GM06990 (cell line): ENCODE data around the gene PTGR2.
"Not testable (repeated sequence)": the region's sequence is repeated elsewhere in the genome, so short reads cannot be mapped to it uniquely, and the experiment has no call there.

Source experiments
- DNase-seq: peaks from one replicate; pipeline ENCODE4 v3.0.0-alpha.2; 2011; ENCODE audit not compliant: insufficient read length; ENCODE audit errors: extremely low read depth
- H3K27me3 ChIP-seq: replicated peaks from 2 replicates; pipeline ENCODE4 v1.6.0; 2011; ENCODE audit warnings: low read length; ENCODE audit not compliant: control insufficient read depth, insufficient read depth
- H3K36me3 ChIP-seq: 2 replicates; pipeline ENCODE4 v1.5.1; 2011; ENCODE audit warnings: low read length; ENCODE audit not compliant: control insufficient read depth, insufficient read depth
- H3K4me3 ChIP-seq: replicated peaks from 2 replicates; pipeline ENCODE4 v1.5.1; 2011; ENCODE audit warnings: low read depth, mild to moderate bottlenecking, control low read depth, low read length
- TF ChIP-seq, protein P1 (sequence below): IDR thresholded peaks from 2 replicates; pipeline ENCODE4 v1.5.1; 2011; ENCODE audit warnings: low read length, control low read depth, mild to moderate bottlenecking, inconsistent platforms; ENCODE audit not compliant: insufficient read depth, poor library complexity, severe bottlenecking

PTGR2 gene

DNA sequence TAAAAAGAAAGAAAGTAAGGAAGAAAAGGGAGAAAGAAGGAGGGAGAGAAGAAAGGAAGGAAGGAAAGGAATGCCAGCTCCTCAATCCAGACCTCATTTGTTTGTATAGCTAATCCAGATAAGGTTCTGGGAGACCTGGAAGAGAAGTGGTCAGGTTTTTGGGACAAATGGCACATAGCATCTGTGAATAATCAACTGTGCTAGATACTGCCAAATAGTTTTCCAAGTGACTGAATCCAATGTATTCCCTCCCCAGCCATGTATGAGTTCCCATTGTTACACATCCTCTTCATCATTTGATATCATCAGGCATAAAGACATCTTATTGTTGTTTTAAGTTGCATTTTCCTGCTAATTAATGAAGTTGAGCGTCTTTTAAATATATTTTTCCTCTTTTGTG, 18.6 kb upstream of the PTGR2 start:
- Histone ChIP-seq H3K4me3 (no peak overlapping the region), H3K36me3 (no peaks in the 10 kb centered on the region), H3K27me3 (no peaks in the 10 kb centered on the region)
- DNase-seq, result no peak
- TF ChIP-seq, protein P1, sequence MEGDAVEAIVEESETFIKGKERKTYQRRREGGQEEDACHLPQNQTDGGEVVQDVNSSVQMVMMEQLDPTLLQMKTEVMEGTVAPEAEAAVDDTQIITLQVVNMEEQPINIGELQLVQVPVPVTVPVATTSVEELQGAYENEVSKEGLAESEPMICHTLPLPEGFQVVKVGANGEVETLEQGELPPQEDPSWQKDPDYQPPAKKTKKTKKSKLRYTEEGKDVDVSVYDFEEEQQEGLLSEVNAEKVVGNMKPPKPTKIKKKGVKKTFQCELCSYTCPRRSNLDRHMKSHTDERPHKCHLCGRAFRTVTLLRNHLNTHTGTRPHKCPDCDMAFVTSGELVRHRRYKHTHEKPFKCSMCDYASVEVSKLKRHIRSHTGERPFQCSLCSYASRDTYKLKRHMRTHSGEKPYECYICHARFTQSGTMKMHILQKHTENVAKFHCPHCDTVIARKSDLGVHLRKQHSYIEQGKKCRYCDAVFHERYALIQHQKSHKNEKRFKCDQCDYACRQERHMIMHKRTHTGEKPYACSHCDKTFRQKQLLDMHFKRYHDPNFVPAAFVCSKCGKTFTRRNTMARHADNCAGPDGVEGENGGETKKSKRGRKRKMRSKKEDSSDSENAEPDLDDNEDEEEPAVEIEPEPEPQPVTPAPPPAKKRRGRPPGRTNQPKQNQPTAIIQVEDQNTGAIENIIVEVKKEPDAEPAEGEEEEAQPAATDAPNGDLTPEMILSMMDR, result no peak

DNA sequence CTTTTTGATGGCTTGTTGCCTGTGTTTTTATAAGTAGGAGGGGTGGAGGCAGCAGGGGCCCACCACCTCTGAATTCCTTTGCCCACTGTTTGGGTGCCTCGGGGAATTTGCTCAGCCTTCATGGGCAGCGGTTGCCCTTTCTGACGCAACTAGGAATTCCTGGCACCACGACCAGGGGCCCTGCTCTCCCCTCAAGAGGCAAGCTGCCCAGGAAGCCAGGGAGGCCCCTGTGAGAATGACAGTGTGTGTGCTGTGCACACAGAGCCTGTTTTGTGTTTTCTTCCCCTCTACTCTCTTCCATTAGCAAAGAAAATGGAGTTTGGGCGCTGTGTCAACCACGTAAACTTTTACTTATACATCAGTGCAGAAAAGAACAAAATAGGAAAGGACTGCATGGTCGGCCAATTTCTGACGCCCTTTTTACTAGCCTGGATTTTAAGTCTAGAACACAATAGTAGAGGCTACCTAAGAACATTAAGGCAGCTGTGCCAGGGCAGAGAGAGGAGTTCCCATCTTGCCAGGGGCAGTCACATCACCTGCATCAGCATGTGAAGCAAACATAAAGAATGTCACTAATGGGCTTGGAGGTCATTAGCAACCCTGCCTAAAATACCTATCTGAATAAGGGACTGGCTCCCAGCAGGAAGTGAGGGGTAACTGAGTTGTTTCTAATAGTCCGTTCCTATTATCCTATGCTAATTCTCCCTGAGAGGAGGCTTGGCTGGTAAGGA, 17.9 kb upstream of the PTGR2 start:
- TF ChIP-seq, protein P1, result no peak
- Histone ChIP-seq H3K4me3 (no peak overlapping the region), H3K27me3 (no peaks in the 10 kb centered on the region), H3K36me3 (no peaks in the 10 kb centered on the region)
- DNase-seq, result no peak

DNA sequence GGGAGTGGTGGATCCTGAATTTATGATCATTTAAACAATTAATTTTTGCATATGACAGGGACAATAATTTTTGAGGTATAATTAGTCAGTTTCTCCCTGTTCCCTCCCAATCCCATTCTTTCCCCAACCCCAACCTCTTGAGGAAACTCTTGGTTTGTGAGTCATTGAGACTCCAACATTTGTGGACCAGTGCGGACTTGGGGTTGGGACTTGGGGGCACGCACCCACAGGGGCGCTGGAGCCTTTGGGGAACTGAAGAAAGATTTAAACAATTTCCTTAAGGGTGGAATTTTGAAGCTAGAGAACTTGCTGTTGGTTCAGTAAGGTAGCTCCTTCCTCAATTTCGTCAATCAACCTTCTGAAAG, 17.4 kb upstream of the PTGR2 start:
- TF ChIP-seq, protein P1, result no peak
- Histone ChIP-seq H3K27me3 (no peaks in the 10 kb centered on the region), H3K4me3 (no peak overlapping the region), H3K36me3 (no peaks in the 10 kb centered on the region)
- no peak for DNase-seq

DNA sequence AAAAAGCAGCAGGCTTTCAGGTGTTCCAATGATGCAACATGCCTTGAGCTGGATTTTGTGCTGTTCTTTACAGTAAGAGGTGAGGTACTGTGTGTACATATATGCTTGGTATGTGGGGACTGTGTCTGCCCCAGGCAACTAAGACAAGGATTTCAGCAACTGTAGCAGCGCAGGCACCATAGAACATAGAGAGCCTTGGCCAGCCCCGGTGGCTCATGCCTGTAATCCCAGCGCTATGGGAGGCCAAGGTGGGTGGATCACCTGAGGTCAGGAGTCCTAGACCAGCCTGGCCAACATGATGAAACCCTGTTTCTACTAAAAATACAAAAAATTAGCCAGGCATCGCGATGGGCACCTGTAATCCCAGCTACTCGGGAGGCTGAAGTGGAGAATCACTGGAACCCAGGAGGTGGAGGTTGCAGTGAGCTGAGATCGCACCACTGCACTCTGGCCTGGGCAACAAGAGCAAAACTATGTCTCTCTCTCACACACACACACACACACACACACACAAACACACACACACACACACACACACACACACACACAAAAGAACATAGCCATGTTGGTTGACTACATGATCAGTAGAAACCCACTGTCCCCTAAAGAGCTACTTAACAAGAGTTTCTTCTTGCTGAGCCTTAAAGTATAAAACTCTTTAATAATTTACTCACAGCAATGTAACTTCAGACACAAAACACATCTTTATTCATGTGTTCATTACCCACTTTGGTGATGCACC, 13.2 kb upstream of the PTGR2 start:
- H3K4me3 ChIP-seq, DNase-seq, H3K27me3 ChIP-seq, H3K36me3 ChIP-seq: not testable (repeated sequence)

DNA sequence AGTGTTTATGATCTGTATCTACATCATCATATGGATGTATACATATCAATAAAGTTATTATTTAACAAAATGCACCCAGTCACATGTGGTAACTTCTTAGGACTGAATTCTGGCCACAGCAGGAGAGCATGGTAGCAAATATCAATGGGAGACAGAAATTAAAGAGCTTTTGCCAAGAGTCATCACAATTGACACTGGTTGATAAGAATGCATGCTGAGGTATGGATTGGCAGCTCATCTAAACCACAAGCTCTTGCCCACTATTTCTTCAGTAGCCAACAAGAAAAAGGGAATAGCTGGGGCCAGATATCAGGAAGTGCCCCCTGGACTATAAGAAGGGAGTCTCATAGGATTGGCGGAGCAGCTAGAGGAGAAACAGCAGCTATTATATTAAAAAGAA, 9.4 kb upstream of the PTGR2 start:
- H3K4me3 ChIP-seq, result no peak overlapping the region
- TF ChIP-seq, protein P1, result no peak
- no peak for DNase-seq
- H3K36me3 ChIP-seq, result no peaks in the 10 kb centered on the region
- H3K27me3 ChIP-seq, result no peaks in the 10 kb centered on the region

DNA sequence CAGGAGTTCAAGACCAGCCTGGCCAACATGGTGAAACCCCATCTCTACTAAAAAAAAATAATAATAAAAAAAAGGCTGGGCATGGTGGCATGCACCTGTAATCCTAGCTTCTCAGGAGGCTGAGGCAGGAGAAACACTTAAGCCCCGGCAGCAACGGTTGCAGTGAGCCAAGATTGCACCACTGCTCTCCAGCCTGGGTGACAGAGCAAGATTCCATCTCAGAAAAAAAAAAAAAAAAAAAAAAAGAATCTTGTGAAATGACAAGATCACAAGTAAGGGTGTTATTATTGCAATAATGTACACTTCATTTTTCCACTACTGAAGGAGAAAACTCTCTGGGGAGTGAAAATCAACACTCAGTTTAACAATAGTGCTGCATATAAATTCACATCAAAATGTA, 8.8 kb upstream of the PTGR2 start:
- Histone ChIP-seq H3K27me3 (no peaks in the 10 kb centered on the region), H3K36me3 (no peaks in the 10 kb centered on the region), H3K4me3 (no peak overlapping the region)
- no peak for DNase-seq
- TF ChIP-seq, protein P1, result no peak
